ENCODE data around the gene ADAMTS14.
"Not testable (repeated sequence)": the region's sequence is repeated elsewhere in the genome, so short reads cannot be mapped to it uniquely, and the experiment has no call there.

The ADAMTS14 gene, protein sequence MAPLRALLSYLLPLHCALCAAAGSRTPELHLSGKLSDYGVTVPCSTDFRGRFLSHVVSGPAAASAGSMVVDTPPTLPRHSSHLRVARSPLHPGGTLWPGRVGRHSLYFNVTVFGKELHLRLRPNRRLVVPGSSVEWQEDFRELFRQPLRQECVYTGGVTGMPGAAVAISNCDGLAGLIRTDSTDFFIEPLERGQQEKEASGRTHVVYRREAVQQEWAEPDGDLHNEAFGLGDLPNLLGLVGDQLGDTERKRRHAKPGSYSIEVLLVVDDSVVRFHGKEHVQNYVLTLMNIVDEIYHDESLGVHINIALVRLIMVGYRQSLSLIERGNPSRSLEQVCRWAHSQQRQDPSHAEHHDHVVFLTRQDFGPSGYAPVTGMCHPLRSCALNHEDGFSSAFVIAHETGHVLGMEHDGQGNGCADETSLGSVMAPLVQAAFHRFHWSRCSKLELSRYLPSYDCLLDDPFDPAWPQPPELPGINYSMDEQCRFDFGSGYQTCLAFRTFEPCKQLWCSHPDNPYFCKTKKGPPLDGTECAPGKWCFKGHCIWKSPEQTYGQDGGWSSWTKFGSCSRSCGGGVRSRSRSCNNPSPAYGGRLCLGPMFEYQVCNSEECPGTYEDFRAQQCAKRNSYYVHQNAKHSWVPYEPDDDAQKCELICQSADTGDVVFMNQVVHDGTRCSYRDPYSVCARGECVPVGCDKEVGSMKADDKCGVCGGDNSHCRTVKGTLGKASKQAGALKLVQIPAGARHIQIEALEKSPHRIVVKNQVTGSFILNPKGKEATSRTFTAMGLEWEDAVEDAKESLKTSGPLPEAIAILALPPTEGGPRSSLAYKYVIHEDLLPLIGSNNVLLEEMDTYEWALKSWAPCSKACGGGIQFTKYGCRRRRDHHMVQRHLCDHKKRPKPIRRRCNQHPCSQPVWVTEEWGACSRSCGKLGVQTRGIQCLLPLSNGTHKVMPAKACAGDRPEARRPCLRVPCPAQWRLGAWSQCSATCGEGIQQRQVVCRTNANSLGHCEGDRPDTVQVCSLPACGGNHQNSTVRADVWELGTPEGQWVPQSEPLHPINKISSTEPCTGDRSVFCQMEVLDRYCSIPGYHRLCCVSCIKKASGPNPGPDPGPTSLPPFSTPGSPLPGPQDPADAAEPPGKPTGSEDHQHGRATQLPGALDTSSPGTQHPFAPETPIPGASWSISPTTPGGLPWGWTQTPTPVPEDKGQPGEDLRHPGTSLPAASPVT

DNA sequence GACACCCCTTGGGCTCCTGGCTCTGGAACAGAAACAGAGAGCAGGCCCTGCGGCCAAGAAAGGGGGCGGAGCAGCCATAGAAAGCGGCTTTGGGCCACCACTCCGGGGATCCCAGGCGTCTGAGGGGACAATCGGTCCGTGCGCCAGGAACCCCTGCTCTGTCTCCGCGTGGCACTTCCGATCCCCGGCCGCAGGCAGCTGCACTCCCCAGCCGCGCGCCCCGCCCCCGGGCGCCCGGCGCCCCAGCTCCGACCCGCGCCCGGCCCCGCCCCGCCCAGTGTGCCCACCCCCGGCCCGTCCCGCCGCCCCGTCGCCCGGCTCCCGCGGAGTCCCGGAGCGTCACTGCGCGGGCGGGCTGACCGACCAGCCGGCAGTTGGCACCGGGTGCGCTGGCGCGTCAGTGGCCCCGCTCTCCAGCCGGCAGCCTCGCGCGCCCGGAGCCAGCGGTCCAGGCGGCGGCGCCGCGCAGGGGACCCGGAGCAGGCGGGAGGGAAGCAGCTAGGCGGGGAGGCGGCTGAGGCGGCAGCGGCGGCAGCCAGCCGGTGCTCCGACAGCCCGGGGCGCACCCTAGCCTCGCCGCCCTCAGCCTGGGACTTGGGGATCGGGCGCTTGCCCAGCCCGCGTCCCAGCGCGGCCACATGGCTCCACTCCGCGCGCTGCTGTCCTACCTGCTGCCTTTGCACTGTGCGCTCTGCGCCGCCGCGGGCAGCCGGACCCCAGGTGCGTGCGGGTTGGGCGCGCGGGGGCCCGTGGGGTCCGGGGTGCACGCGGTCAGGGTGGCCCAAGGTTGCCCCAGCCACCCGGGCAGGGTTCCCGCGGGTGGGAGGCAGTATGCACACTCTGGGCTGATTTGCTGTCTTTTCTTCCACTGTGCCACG is at the start of gene ADAMTS14:
Gene ADAMTS14, plus strand, starts transcription at position 342 of the 878 bp plus-strand sequence. Its CDS starts 297 bp downstream, at position 639.
- DNase-seq, result peak; percentile 49 to 92 (median 82)
- intact Hi-C loops (cut with DNase I), result no loop called here

DNA sequence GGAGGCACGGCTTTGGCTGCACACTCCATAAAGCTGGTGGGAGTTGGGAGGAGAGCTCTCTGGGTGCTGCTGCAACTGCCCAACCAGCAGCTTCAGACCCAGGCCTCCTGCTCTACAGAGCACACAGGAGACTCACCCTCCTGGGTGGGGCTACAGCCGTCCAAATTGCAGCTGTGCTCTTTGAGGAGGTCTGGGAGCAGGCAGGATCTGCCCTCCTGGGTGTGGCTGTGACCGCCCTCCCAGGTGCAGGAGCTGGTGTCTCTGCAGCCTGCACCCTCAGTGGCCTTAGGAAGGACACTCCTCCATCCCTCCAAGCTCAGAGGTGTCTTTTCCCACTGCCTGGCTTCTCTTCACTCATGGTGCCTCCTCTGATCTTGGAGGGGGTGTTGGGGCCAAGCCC is 49.8 kb upstream of the ADAMTS14 start:
- intact Hi-C loops (cut with DNase I), result no loop called here
- DNase-seq, result no peak

DNA sequence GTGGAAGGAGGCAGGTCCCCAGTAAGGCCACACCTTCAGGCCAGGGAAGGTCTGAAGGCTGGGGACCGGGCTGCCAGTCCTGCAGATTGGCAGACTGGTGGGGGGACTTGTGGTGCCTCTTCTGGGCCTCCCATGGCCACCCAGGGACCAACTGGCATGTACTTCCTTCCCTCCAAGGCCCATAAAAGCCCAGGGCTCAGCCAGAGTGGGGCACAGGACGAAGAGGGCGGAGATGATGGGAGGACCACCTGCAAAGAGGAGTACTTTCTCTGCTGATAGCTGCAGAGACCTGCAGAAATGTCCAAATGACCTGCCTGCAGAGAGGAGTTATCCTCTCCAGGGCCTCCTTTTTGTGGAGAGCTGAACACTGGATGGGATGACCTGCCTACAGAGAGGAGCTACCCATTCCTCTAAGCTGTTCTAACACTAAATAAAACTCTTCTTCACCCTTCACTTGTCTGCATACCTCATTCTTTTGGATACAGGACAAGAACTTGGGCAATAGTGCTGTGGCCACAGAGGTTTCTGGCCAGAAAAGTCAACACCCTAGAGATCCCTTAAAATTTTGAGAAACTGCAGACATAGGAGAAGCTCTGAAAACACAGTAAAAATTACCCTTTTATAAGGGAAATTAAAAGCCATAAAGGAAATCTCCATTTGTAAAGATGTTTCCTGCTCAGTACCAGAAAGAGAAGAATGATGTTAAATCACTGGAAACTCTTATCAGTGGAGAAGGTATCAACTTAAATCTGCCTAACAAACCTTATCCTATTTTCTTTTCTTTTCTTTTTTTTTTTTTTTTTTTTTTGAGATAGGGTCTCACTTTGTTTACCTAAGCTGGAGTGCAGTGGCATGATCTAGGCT is 49.1 kb upstream of the ADAMTS14 start:
- intact Hi-C loops (cut with DNase I), result no loop called here

DNA sequence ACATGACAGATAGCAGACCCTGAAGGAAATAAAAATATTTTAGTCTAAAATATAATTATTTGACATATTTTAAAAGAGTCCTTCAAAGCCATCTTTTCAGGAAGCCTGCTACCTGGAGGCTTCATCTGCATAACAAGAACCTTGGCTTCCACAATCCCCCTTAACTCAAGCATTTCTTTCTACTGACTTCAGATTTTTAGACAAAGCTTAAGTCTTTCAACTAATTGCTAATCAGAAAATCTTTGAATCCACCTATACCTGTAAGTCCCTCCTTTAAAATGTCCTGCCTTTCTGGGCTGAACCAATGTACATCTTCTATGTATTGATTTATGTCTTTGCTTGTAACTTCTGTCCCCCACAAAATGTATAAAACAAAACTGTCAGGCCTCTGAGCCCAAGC is 46.2 kb upstream of the ADAMTS14 start:
- no peak for DNase-seq
- intact Hi-C loops (cut with DNase I), result no loop called here

More for the DNA sequence above, 49.1 kb upstream of the ADAMTS14 start:
- no peak for DNase-seq

GRCh38 chr10:70629338-70629737 is 43.0 kb upstream of the ADAMTS14 start:
- DNase-seq, result no peak
- intact Hi-C loops (cut with DNase I), result no loop called here

DNA sequence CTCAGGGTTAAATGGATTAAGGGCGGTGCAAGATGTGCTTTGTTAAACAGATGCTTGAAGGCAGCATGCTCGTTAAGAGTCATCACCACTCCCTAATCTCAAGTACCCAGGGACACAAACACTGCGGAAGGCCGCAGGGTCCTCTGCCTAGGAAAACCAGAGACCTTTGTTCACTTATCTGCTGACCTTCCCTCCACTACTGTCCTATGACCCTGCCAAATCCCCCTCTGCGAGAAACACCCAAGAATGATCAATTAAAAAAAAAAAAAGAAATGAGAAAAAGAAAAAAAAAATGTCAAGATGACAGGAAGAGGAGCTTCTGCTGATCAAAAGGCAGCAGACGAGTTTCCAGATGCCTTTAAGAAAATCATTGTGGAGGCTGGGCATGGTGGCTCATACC is 40.6 kb upstream of the ADAMTS14 start:
- intact Hi-C loops (cut with DNase I); DNase-seq: not testable (repeated sequence)

DNA sequence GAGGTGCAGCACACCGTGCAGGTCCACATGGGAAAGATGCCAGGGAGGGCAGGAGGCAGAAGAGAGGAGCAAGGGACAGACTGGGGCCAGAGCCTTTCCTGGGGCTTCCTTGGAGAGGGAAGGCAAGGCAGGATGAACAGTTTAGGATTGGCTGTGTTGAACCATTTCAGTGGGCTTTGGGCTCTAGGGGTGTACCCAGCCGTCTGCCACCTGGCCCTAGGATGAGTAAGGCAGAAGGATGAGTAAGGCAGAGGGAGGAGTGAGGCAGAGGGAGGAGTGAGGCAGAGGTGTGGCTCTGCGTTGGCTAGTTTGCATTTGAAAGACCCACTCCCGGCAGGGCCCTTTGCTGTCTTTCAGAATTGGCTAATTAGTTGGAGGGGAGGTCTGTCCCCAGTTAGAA is 38.3 kb upstream of the ADAMTS14 start:
- intact Hi-C loops (cut with DNase I), result no loop called here

GRCh38 chr10:70634515-70634914 is 37.8 kb upstream of the ADAMTS14 start:
- DNase-seq; intact Hi-C loops (cut with DNase I): not testable (repeated sequence)

More for the DNA sequence above, 38.3 kb upstream of the ADAMTS14 start:
- DNase-seq, result no peak

GRCh38 chr10:70639640-70640383 is 32.5 kb upstream of the ADAMTS14 start:
- intact Hi-C loops (cut with DNase I); DNase-seq: not testable (repeated sequence)

DNA sequence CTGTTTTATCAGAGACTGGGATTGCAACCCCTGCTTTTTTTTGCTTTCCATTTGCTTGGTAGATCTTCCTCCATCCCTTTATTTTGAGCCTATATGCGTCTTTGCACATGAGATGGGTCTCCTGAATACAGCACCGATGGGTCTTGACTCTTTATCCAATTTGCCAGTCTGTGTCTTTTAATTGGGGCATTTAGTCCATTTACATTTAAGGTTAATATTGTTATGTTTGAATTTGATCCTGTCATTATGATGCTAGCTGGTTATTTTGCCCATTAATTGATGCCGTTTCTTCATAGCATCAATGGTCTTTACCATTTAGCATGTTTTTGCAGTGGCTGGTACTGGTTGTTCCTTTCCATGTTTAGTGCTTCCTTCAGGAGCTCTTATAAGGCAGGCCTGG is 29.0 kb upstream of the ADAMTS14 start:
- DNase-seq; intact Hi-C loops (cut with DNase I): not testable (repeated sequence)

- DNase-seq, result peak in 1 of 42 donors; percentile 28
- intact Hi-C loops (cut with DNase I), result not testable (repeated sequence)
Observed at GRCh38 chr10:70644959-70645358, 27.3 kb upstream of the ADAMTS14 start.

DNA sequence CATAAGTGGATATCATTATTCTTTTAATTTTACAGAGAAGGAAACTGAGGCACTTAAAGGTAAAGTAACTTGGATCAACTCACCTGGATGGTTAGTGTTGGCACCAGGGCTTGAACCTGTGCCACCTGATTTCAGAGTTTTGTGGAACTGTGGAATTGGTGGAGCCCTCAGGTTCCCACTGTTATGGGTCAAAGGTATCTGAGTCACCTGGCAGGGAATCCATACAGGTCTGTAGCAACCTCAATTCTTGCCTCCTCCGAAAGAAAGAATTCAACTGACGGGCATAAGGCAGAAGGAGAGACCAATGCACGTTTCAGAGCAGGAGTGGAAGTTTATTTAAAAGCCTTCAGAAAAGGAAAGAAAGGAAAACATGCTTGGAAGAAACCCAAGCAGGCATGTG is 25.2 kb upstream of the ADAMTS14 start:
- no peak for DNase-seq
- intact Hi-C loops (cut with DNase I), result no loop called here

DNA sequence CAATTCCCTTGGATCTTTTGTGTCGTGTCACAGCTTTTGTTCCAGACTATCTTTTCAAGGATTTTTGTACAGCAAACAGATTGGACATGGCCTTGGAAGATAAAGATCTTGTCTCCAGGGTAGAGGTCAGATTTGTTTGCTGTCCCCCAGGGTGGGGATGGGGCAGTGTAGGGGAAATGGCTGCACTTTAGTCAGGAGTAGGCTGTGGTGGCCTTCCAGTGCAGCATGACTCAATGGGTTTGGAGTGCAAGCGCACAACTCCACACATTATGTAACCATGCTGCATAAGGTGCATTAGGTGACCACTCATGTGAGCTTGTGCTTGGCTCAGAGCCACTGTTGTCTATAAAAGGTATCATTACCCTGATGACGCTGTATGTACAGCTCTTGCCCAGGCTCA is 23.9 kb upstream of the ADAMTS14 start:
- DNase-seq, result peak in 1 of 42 donors; percentile 25
- intact Hi-C loops (cut with DNase I), result no loop called here

DNA sequence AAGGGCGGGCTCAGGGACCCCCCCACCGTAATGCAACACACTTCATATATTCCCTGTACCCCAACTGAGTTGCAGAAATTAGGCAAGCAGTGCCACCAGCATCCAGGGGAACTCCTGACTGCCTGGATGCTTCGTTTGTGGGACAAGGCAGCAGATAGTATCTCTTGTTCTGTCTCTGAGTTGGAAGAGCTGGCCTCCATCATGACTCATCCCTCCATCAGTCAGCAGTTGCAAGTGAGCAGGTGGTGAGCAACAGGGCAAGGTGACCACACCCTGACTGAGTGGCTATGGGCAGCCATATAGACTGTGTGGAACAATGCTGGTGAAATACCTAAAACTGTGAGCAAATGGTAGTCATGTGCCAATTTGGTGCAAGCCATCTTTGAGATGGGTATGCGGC is 22.8 kb upstream of the ADAMTS14 start:
- peak in 1 of 42 donors; percentile 31 for DNase-seq
- intact Hi-C loops (cut with DNase I), result no loop called here

DNA sequence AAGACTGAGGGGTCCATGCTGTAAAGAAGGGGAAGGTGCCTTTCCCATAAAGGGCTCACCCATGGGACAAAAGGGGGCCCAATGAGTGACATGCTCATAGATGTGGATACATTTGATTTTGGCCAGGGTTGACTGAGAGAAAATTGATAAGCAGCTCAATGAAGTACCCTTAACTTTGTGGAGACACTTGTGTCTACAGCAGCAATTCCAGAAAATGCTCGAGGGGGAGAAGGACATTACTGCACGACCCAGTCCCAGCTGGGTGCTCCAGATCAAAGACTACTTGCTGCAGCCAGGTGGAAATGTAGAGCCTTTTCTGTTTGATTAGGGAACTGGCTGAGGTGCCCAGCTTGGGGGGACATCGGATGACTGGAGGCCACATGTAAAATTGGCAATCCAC is 22.2 kb upstream of the ADAMTS14 start:
- intact Hi-C loops (cut with DNase I), result no loop called here
- no peak for DNase-seq

GRCh38 chr10:70650718-70651117 is 21.6 kb upstream of the ADAMTS14 start:
- DNase-seq, result peak in 1 of 42 donors; percentile 20
- intact Hi-C loops (cut with DNase I), result no loop called here

GRCh38 chr10:70651661-70652060 is 20.6 kb upstream of the ADAMTS14 start:
- DNase-seq, result peak in 1 of 42 donors; percentile 8
- intact Hi-C loops (cut with DNase I), result no loop called here

Data from head of caudate nucleus (tissue), 42 donors.